DOHH2 (cell line): ENCODE results near the gene ANXA9.

Experiments used
- H3F3A ChIP-seq: fragments of 200-600 bp; sonication (generic), shearing (Covaris generic); 2 replicates; pipeline ENCODE4 v1.6.0; 2016; ENCODE audit warnings: antibody characterized with exemption, mild to moderate bottlenecking; ENCODE audit not compliant: control insufficient read depth, insufficient read depth
- H3K27ac ChIP-seq: fragments of 200-600 bp; sonication (generic); 2 replicates; pipeline ENCODE4 v1.5.1; 2014; ENCODE audit warnings: low read depth, mild to moderate bottlenecking, low read length, moderate library complexity
- H3K27me3 ChIP-seq: fragments of 200-600 bp; sonication (generic); 2 replicates; pipeline ENCODE4 v1.6.1; 2014; ENCODE audit warnings: mild to moderate bottlenecking, low read length, mixed read lengths; ENCODE audit not compliant: control insufficient read depth
- H3K36me3 ChIP-seq: fragments of 200-600 bp; sonication (generic); 2 replicates; pipeline ENCODE4 v1.6.1; 2014; ENCODE audit warnings: mild to moderate bottlenecking, low read length, moderate library complexity, mixed read lengths; ENCODE audit not compliant: control insufficient read depth
- H3K4me1 ChIP-seq: fragments of 200-600 bp; sonication (generic); 2 replicates; pipeline ENCODE4 v1.6.1; 2014; ENCODE audit warnings: mild to moderate bottlenecking, low read length, mixed read lengths; ENCODE audit not compliant: control insufficient read depth
- H3K4me2 ChIP-seq: fragments of 200-600 bp; sonication (generic); 2 replicates; pipeline ENCODE4 v1.6.0; 2014; ENCODE audit warnings: mild to moderate bottlenecking, low read length, moderate library complexity
- H3K4me3 ChIP-seq: fragments of 200-600 bp; sonication (generic); 2 replicates; pipeline ENCODE4 v1.5.1; 2014; ENCODE audit warnings: mild to moderate bottlenecking, low read length, mixed read lengths
- H3K79me2 ChIP-seq: fragments of 200-600 bp; sonication (generic); 2 replicates; pipeline ENCODE4 v1.6.1; 2014; ENCODE audit warnings: mild to moderate bottlenecking, low read length, mixed read lengths; ENCODE audit not compliant: control insufficient read depth
- H3K9me2 ChIP-seq: fragments of 200-600 bp; sonication (generic); replicated peaks from 2 replicates; pipeline ENCODE4 v1.6.1; 2014; ENCODE audit warnings: mild to moderate bottlenecking, low read length, mixed read lengths; ENCODE audit not compliant: control insufficient read depth
- H3K9me3 ChIP-seq: fragments of 200-600 bp; sonication (generic); 2 replicates; pipeline ENCODE4 v1.6.1; 2014; ENCODE audit warnings: antibody characterized with exemption, low read length, mixed read lengths; ENCODE audit not compliant: control insufficient read depth, insufficient read depth
- H4K20me1 ChIP-seq: fragments of 200-600 bp; sonication (generic); 2 replicates; pipeline ENCODE4 v1.6.0; 2014; ENCODE audit warnings: low read depth, mild to moderate bottlenecking, antibody characterized with exemption, low read length, moderate library complexity; ENCODE audit not compliant: control insufficient read depth, insufficient read depth
- EZH2phosphoT487 ChIP-seq: fragments of 200-600 bp; sonication (generic); IDR thresholded peaks from 2 replicates; pipeline ENCODE4 v1.6.1; 2017; ENCODE audit warnings: borderline replicate concordance, mild to moderate bottlenecking, antibody characterized with exemption, low read length, moderate library complexity, mixed read lengths
- TF ChIP-seq, protein P1 (sequence below): fragments of 200-600 bp; sonication (generic); IDR thresholded peaks from one replicate; pipeline ENCODE4 v1.5.1; 2014; ENCODE audit warnings: antibody characterized with exemption, mild to moderate bottlenecking, low read depth, low read length; ENCODE audit not compliant: poor library complexity, severe bottlenecking

The ANXA9 gene

DNA sequence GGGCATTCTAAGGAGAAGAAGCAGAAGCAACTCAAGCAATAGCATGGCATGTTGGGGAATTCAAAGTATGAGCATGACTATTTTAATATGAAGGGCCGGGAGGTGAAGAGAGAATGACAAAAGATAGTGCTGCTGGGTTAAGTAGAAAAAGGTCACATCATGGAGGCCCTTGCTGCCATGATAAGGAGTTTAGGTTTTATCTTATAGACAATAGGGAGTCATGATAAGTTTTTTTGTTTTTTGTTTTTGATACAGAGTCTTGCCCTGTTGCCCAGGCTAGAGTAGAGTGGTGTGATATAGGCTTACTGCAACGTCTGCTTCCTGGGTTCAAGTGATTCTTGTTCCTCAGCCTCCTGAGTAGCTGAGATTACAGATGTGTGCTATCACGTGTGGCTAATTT, 57.4 kb downstream of the ANXA9 start:
- TF ChIP-seq, protein P1, sequence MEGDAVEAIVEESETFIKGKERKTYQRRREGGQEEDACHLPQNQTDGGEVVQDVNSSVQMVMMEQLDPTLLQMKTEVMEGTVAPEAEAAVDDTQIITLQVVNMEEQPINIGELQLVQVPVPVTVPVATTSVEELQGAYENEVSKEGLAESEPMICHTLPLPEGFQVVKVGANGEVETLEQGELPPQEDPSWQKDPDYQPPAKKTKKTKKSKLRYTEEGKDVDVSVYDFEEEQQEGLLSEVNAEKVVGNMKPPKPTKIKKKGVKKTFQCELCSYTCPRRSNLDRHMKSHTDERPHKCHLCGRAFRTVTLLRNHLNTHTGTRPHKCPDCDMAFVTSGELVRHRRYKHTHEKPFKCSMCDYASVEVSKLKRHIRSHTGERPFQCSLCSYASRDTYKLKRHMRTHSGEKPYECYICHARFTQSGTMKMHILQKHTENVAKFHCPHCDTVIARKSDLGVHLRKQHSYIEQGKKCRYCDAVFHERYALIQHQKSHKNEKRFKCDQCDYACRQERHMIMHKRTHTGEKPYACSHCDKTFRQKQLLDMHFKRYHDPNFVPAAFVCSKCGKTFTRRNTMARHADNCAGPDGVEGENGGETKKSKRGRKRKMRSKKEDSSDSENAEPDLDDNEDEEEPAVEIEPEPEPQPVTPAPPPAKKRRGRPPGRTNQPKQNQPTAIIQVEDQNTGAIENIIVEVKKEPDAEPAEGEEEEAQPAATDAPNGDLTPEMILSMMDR: no peak
- TF ChIP-seq EZH2phosphoT487: no peak
- Histone ChIP-seq H3K9me2 (no peaks in the 10 kb centered on the region), H3K27ac (no peak overlapping the region), H3K4me2 (no peak overlapping the region), H3K9me3 (no peaks in the 10 kb centered on the region), H4K20me1 (no peaks in the 10 kb centered on the region), H3K36me3 (peaks cover 6% of the 10 kb centered on the region), H3K27me3 (no peaks in the 10 kb centered on the region), H3F3A (no peaks in the 10 kb centered on the region), H3K4me3 (no peak overlapping the region), H3K79me2 (no peaks in the 10 kb centered on the region), H3K4me1 (no peaks in the 10 kb centered on the region)

DNA sequence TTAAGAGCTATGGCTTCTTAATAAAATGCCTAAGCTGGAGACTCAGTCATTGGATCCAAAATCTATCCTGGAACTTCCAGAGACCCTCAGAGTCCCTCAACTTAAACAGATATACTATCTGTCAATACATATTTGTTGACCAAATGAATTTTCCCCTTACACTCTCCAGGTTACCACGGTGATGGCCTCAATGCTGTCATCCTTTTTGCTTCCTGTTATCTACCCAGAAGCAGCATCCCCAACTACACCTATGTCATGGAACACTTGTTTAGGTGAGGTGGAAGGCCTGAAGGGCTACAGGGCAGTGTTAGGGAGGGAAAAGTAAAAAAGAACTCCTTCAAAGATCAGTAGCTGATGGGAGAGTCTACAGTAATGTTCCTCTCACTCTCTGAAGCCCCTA, 61.1 kb downstream of the ANXA9 start:
- Histone ChIP-seq H3K36me3 (no peaks in the 10 kb centered on the region), H3K9me3 (no peaks in the 10 kb centered on the region), H3K27ac (no peak overlapping the region), H3K4me1 (peaks cover 11% of the 10 kb centered on the region), H3K79me2 (no peaks in the 10 kb centered on the region), H4K20me1 (no peaks in the 10 kb centered on the region), H3K4me2 (no peak overlapping the region), H3K4me3 (no peak overlapping the region), H3K9me2 (no peaks in the 10 kb centered on the region), H3F3A (no peaks in the 10 kb centered on the region; the same call in 1 of the 2 replicates), H3K27me3 (no peaks in the 10 kb centered on the region)
- no peak for TF ChIP-seq EZH2phosphoT487
- TF ChIP-seq, protein P1: no peak
